Fibroblast of villous mesenchyme (primary cell): ENCODE measurements around the gene SCYGR1. TPM values are rescaled to one million over a fixed set of nuclear protein-coding genes. Genes with fewer than 3 reads are reported as not detected.

Experiments
- DNase-seq: peaks from one replicate; pipeline ENCODE4 v3.0.0-alpha.2; 2010; ENCODE audit warnings: low read depth
- H3K4me3 ChIP-seq: 2 replicates; pipeline ENCODE4 v1.5.1; 2011; ENCODE audit warnings: low read depth, mild to moderate bottlenecking, low read length
- CTCF ChIP-seq: IDR thresholded peaks from 2 replicates; pipeline ENCODE4 v1.5.1; 2012; ENCODE audit warnings: low read depth, mild to moderate bottlenecking, low read length; ENCODE audit not compliant: insufficient read depth
- total RNA-seq: library from RNA; depleted of rRNA; stranded (reverse); fragments of >200 nt; gene quantifications from 2 replicates; pipeline ENCODE4 v1.2.3, GENCODE V29; 2012

The SCYGR1 gene
- total RNA-seq, 1 donor = not detected

DNA sequence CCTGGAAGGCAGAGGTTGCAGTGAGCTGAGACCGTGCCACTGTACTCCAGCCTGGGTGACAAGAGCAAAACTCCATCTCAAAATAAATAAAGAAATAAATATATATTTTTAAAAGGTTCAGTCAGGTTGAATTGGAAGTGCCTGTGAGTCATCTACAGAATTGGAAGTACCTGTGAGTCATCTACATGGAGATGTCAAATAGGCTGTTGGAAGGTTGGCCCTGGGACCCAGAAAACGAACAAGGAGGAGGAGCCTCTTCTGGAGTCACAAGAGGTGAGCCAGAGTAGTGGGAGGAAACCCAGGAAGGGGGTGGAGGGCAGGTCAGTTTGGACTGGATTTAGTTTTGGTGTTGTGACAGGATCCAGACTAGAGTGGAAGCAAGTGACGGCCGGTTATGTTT is 15.2 kb upstream of the SCYGR1 start:
- no peak overlapping the region for H3K4me3 ChIP-seq
- no peak for DNase-seq
- no peak for TF ChIP-seq CTCF

GRCh38 chr2:227402321-227402720 is 14.6 kb upstream of the SCYGR1 start:
- no peak overlapping the region for H3K4me3 ChIP-seq
- DNase-seq = no peak
- TF ChIP-seq CTCF = no peak

DNA sequence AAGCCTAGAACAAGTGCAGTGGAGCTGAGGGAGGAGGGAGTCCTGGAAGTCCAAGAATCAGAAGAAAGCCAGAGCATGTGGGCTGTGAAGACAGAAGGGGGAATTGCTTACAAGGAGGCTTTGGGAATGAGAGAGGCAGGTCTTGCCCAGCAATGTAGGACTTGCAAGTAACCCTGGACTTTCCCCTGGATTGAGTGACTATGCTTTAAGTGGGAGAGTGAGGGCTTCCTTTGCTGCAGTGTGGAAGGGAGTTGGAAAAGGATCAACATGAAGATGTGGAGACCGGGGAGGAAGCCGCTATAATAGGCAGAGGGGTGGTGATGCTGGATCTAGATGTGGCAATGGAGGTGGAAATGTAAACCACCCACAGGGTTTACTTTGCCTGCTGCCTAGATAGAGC is 13.8 kb upstream of the SCYGR1 start:
- DNase-seq = no peak
- no peak for TF ChIP-seq CTCF
- H3K4me3 ChIP-seq = no peak overlapping the region

GRCh38 chr2:227398684-227399670 is 11.2 kb upstream of the SCYGR1 start:
- no peak overlapping the region for H3K4me3 ChIP-seq
- no peak for TF ChIP-seq CTCF
- no peak for DNase-seq

GRCh38 chr2:227397562-227397961 is 9.8 kb upstream of the SCYGR1 start:
- no peak for DNase-seq
- TF ChIP-seq CTCF = no peak
- no peak overlapping the region for H3K4me3 ChIP-seq

DNA sequence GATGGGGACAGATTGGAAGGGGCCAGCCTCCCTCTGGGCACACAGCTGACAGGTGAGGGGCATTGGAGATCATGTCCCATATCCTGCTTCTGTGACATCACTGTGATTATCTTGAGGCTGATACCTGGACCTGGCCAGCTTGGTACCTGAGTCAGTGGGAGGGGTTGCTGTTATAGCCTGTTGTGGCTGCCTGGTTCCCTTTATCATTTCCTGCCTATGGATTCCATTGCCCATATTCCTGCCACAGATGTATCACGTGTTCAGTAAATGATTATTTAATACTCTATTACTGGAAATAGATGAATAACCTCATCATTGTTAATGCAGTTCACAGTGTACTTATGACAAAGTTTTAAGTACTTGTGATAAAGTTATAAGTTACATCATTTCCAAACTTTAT is 7.8 kb upstream of the SCYGR1 start:
- TF ChIP-seq CTCF = no peak
- DNase-seq = no peak
- no peak overlapping the region for H3K4me3 ChIP-seq
